GM12878 (cell line): ENCODE results near the gene FLVCR1.

Source experiments
- ESRRA ChIP-seq: IDR thresholded peaks from 2 replicates; pipeline ENCODE4 v1.6.1; 2012; ENCODE audit warnings: mild to moderate bottlenecking, low read length, improper control_type of control experiment
- SREBF2 ChIP-seq: IDR thresholded peaks from 2 replicates; pipeline ENCODE4 v1.6.1; 2012; ENCODE audit warnings: mild to moderate bottlenecking, low read length

DNA sequence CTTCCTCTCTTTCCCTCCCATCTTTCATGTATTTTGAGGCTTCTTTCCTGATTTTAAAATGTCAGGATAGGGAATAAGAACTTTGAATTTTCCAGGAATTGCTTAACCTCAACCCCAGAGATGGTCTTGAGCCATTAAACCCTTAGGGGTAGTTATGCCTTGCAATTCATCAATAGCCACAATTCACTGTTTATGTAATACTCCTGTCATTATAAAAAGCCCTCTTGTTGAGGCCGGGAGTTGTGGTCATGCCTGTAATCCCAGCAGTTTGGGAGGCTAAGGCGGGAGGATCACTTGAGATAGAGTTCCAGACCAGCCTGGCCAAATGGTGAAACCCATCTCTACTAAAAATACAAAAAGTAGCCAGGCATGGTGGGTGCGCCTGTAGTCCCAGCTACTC is 35.1 kb upstream of the FLVCR1 start:
- TF ChIP-seq SREBF2: no peak
- TF ChIP-seq ESRRA: no peak
